CD4-positive, alpha-beta T cell treated with Interleukin-12 subunit alpha and Interleukin-12 subunit beta, for 1 hour (primary cell): ENCODE data around the gene SPRYD7.
"Not testable (repeated sequence)": the region's sequence is repeated elsewhere in the genome, so short reads cannot be mapped to it uniquely, and the experiment has no call there.

Experiments
- DNase-seq: peaks from one replicate; pipeline ENCODE4 v3.0.0-alpha.2; 2020

SPRYD7 gene

GRCh38 chr13:49936075-49936967 is at the start of gene SPRYD7:
Gene SPRYD7, minus strand, starts transcription at chr13:49936340. Its CDS starts 105 bp downstream, at chr13:49936235.
- peak; percentile 96 for DNase-seq

GRCh38 chr13:49985129-49985528 is 49.0 kb upstream of the SPRYD7 start:
- no peak for DNase-seq

- no peak for DNase-seq
These were observed 44.1 kb upstream of the SPRYD7 start for GRCh38 chr13:49980266-49980665.

- DNase-seq: no peak
These were observed 41.9 kb upstream of the SPRYD7 start for GRCh38 chr13:49977992-49978391.

GRCh38 chr13:49976314-49977258 is 40.4 kb upstream of the SPRYD7 start:
- DNase-seq: peak; percentile 80

GRCh38 chr13:49975826-49976225 is 39.7 kb upstream of the SPRYD7 start:
- no peak for DNase-seq

- DNase-seq: no peak
These were observed 36.6 kb upstream of the SPRYD7 start for GRCh38 chr13:49972709-49973108.

GRCh38 chr13:49967456-49967855 is 31.3 kb upstream of the SPRYD7 start:
- DNase-seq: no peak

GRCh38 chr13:49958321-49958720 is 22.2 kb upstream of the SPRYD7 start:
- DNase-seq: no peak

- no peak for DNase-seq
These were observed 20.0 kb upstream of the SPRYD7 start for GRCh38 chr13:49956131-49956530.

- DNase-seq: no peak
These were observed 18.7 kb upstream of the SPRYD7 start for GRCh38 chr13:49954674-49955455.

- DNase-seq: no peak
These were observed 17.4 kb upstream of the SPRYD7 start for GRCh38 chr13:49953560-49953959.

GRCh38 chr13:49951754-49952535 is 15.8 kb upstream of the SPRYD7 start:
- no peak for DNase-seq

GRCh38 chr13:49948777-49949270 is 12.7 kb upstream of the SPRYD7 start:
- DNase-seq: not testable (repeated sequence)

- no peak for DNase-seq
These were observed 3.2 kb upstream of the SPRYD7 start for GRCh38 chr13:49939321-49939720.

- no peak for DNase-seq
These were observed 2.8 kb upstream of the SPRYD7 start for GRCh38 chr13:49938921-49939320.

GRCh38 chr13:49938314-49938713 is 2.2 kb upstream of the SPRYD7 start:
- DNase-seq: no peak

GRCh38 chr13:49936968-49937273 is 781 bp upstream of the SPRYD7 start:
- DNase-seq: no peak

- DNase-seq: peak; percentile 43
These were observed 717 bp downstream of the SPRYD7 start for GRCh38 chr13:49935171-49936074.

GRCh38 chr13:49933511-49933910 is 2.6 kb downstream of the SPRYD7 start:
- DNase-seq: no peak

- DNase-seq: no peak
These were observed 3.3 kb downstream of the SPRYD7 start for GRCh38 chr13:49932868-49933267.
